Spleen (tissue), 11 donors: ENCODE results near the gene MYO1D. TPM values are rescaled to one million over a fixed set of nuclear protein-coding genes. Genes with fewer than 3 reads are reported as not detected.

Experiments used
- DNase-seq: peaks from one replicate; pipeline ENCODE4 v3.0.0-alpha.2; 2020
- H3K27ac ChIP-seq, 8 donors: fragments of 200-600 bp; sonication (generic) in 7 of 8; 1 replicate in 4 of 8; 2 replicates in 4 of 8; pipeline versions ENCODE4 v1.5.0 to v1.8.0; 2016 to 2021; ENCODE audit warnings: inconsistent platforms in 4 of 8, mild to moderate bottlenecking in 4 of 8, moderate library complexity in 1 of 8
- H3K27me3 ChIP-seq, 7 donors: fragments of 200-600 bp; sonication (generic) in 6 of 7; replicated peaks in 1 of 7; 1 replicate in 4 of 7; 2 replicates in 3 of 7; pipeline versions ENCODE4 v1.5.0 to v1.8.0; 2016 to 2021; ENCODE audit warnings: inconsistent platforms in 3 of 7, mild to moderate bottlenecking in 1 of 7
- H3K36me3 ChIP-seq, 6 donors: fragments of 200-600 bp; sonication (generic) in 5 of 6; 1 replicate in 4 of 6; 2 replicates in 2 of 6; pipeline versions ENCODE4 v1.5.0 to v1.8.0; 2016 to 2021; ENCODE audit warnings: inconsistent platforms in 2 of 6
- H3K4me1 ChIP-seq, 6 donors: fragments of 200-600 bp; sonication (generic) in 5 of 6; 1 replicate in 3 of 6; 2 replicates in 3 of 6; pipeline versions ENCODE4 v1.5.0 to v1.8.0; 2016 to 2021; ENCODE audit warnings: inconsistent platforms in 3 of 6
- H3K4me3 ChIP-seq, 8 donors: fragments of 200-600 bp; sonication (generic) in 7 of 8; 1 replicate in 4 of 8; 2 replicates in 4 of 8; pipeline versions ENCODE4 v1.5.0 to v1.8.0; 2016 to 2021; ENCODE audit warnings: inconsistent platforms in 4 of 8, mild to moderate bottlenecking in 4 of 8, moderate library complexity in 2 of 8
- H3K9me3 ChIP-seq, 8 donors: fragments of 200-600 bp; sonication (generic) in 7 of 8; 1 replicate in 4 of 8; 2 replicates in 4 of 8; pipeline versions ENCODE4 v1.5.0 to v1.8.0; 2016 to 2021; ENCODE audit warnings: inconsistent platforms in 4 of 8
- CTCF ChIP-seq, 11 experiments: fragments of 200-600 bp in 7 of 11; fragments of 450-650 bp in 4 of 11; sonication (generic) in 4 of 11; IDR thresholded peaks in 8 of 11; conservative IDR thresholded peaks in 3 of 11; 1 replicate in 7 of 11; 2 replicates in 4 of 11; pipeline versions ENCODE4 v1.4.0 to v1.8.0; 2016 to 2021; ENCODE audit warnings: antibody characterized with exemption in 11 of 11, inconsistent platforms in 4 of 11, mild to moderate bottlenecking in 1 of 11
- POLR2A ChIP-seq, 3 donors: fragments of 450-650 bp; IDR thresholded peaks; one replicate each; pipeline ENCODE4 v1.5.1; 2017; ENCODE audit warnings: antibody characterized with exemption in 3 of 3, mild to moderate bottlenecking in 1 of 3
- POLR2AphosphoS5 ChIP-seq, 3 donors: sonication (generic); formaldehyde crosslinking; IDR thresholded peaks; one replicate each; pipeline ENCODE4 v1.5.1; 2017; ENCODE audit warnings: antibody characterized with exemption in 3 of 3
- WGBS, 5 donors: extraction: QIAGEN DNeasy Blood & Tissue Kit in 3 of 5; methylation state at CpG; one replicate each; pipeline versions ENCODE4 v1.1.5 to v1.1.7; 2013 to 2018; 5-methylcytosine and 5-hydroxymethylcytosine counted together
- intact Hi-C: fragments of 100-400 bp; cut with DNase I; formaldehyde crosslinking; loops from one replicate; pipeline ENCODE4 v1.15.0; 2023; ENCODE audit warnings: low total_unique reads
- polyA plus RNA-seq, 3 donors: library from polyadenylated mRNA; stranded (reverse); fragments of 200-250 nt; gene quantifications; one replicate each; pipeline ENCODE4 v1.2.1, GENCODE V29; 2013
- total RNA-seq, 7 donors: library from RNA; depleted of rRNA in 3 of 7; stranded (reverse); fragments of >200 nt in 3 of 7; fragmentation: NEBNext Ultra II Directional in 4 of 7; extraction: Animal tissue kit (Norgen Biotek cat#: 25700) in 4 of 7; gene quantifications; one replicate each; pipeline versions ENCODE4 v1.1.0 to v1.2.1, GENCODE V29; 2016 to 2021
- donor health status: healthy with polysubstance abuse.
- donor health status: DM: no; HTN: no; CAD: no; lungs with moderate emphysema.
- donor health status: DM: no; HTN: no; CAD: no.
- donor health status: Bipolar disorder and iron deficiency.
- donor health status: healthy.
- donor health status: DM: no; HTN: no; CAD: no.
- donor health status: DM: yes; HTN: yes; CAD: no.

Gene MYO1D
- total and polyA plus RNA-seq, 10 donors, result 2.3 to 36.4 (median 23.4) TPM

DNA sequence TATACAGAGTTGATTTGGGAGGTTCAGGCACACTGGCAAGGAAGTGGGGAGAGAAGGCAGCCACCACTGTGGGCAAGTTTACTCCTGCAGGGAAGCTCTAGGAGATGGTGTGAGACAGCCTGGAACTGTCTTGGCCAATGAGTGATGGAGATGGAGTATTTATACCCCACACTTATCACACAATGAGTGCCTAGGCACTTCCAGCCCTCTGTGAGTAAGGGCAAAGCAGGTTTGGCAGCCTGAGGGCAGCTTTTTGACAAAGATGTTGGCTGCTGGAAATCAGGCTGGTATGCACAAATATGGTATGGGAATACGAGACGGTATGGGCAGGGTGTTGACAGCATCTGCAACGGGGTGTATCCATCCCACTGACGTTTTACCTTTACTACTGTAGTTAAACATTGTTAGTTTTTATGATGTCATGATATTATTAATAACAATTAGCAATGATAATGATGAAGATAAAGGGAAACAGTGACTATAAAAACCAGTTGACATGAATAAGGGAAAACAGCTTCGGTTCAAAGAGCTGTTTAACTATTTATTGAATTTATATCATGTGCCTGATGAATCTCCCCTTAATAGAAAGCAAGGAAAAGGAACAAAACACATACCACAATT is 240.2 kb downstream of the MYO1D start:
- Histone ChIP-seq H3K27me3 (no peaks in the 10 kb centered on the region), H3K4me3 (no peak overlapping the region), H3K4me1 (no peaks in the 10 kb centered on the region), H3K36me3 (peaks cover 0 to 5% (median 0%) of the 10 kb centered on the region in 6 donors), H3K27ac (no peak overlapping the region), H3K9me3 (peaks cover 0 to 7% (median 2%) of the 10 kb centered on the region in 8 donors)
- intact Hi-C loops, result no loop called here
- no peak for TF ChIP-seq POLR2A (IDR thresholded peaks at IDR 0.05)
- TF ChIP-seq POLR2AphosphoS5 (IDR thresholded peaks at IDR 0.05), result no peak
- TF ChIP-seq CTCF (IDR thresholded peaks at IDR 0.05 in 8 of 11, conservative IDR thresholded peaks at IDR 0.05 in 3 of 11), result no peak
- DNase-seq, result no peak
- 87 to 95% (median 93%) methylated on average over 5 of the region's 5 CpGs for WGBS, 5 donors

GRCh38 chr17:32634167-32634566 is 242.8 kb downstream of the MYO1D start:
- Histone ChIP-seq H3K27ac (no peak overlapping the region), H3K9me3 (no peaks in the 10 kb centered on the region), H3K4me1 (no peaks in the 10 kb centered on the region), H3K27me3 (no peaks in the 10 kb centered on the region), H3K36me3 (peaks cover 0 to 5% (median 0%) of the 10 kb centered on the region in 6 donors), H3K4me3 (no peak overlapping the region)
- WGBS, 5 donors, result 77 to 89% (median 80%) methylated on average over 3 of the region's 3 CpGs
- TF ChIP-seq POLR2A (IDR thresholded peaks at IDR 0.05) (no peak), POLR2AphosphoS5 (IDR thresholded peaks at IDR 0.05) (no peak), CTCF (IDR thresholded peaks at IDR 0.05 in 8 of 11, conservative IDR thresholded peaks at IDR 0.05 in 3 of 11) (no peak)
- DNase-seq, result no peak
- intact Hi-C loops, result no loop called here

DNA sequence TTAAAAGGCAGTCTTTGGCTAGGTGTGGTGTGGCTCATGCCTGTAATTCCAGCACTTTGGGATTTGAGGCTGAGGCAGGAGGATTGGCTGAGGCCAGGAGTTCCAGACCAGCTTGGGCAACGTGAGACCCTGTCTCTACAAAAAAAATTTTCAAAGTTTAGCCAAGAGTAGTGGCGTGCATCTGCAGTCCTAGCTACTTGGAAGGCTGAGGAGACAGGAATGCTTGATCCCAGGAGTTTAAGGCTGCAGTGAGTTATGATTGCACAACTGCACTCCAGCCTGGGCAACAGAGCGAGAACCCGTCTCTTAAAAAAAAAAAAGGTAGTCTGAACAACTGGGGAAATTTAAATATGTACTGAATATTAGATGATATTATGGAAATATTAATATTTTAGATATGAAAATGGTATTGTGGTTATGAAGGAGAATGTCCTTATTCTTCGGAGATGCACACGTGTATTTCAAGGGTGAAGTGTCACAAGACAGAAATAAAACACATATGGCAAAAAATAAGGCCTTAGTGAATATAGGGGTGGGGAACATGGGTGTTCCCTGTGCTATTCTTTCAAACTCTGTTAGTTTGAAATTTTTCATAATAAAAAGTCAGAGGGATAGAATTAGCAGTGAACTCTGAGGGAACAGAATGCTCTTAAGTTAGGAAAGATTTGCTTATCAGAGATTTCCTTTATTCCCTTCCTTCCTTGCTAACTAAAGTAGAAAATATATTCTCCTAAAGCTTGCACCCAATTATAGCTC is 245.4 kb downstream of the MYO1D start:
- DNase-seq, result no peak
- Histone ChIP-seq H3K4me3 (no peak overlapping the region), H3K27me3 (no peaks in the 10 kb centered on the region), H3K4me1 (no peaks in the 10 kb centered on the region), H3K9me3 (no peaks in the 10 kb centered on the region), H3K36me3 (no peaks in the 10 kb centered on the region), H3K27ac (no peak overlapping the region)
- TF ChIP-seq POLR2AphosphoS5 (IDR thresholded peaks at IDR 0.05) (no peak), CTCF (IDR thresholded peaks at IDR 0.05 in 8 of 11, conservative IDR thresholded peaks at IDR 0.05 in 3 of 11) (no peak), POLR2A (IDR thresholded peaks at IDR 0.05) (no peak)
- WGBS, 5 donors, result 77 to 89% (median 83%) methylated on average over 6 of the region's 6 CpGs
- intact Hi-C loops, result no loop called here

- H3K27ac ChIP-seq, result no peak overlapping the region
- no peaks in the 10 kb centered on the region for H3K4me1 ChIP-seq
- H3K36me3 ChIP-seq, result no peaks in the 10 kb centered on the region
- no peak for DNase-seq
- intact Hi-C loops, result no loop called here
- no peak overlapping the region for H3K4me3 ChIP-seq
- WGBS, 5 donors, result 87 to 94% (median 91%) methylated on average over 11 of the region's 11 CpGs
- TF ChIP-seq CTCF (IDR thresholded peaks at IDR 0.05 in 8 of 11, conservative IDR thresholded peaks at IDR 0.05 in 3 of 11) (no peak), POLR2AphosphoS5 (IDR thresholded peaks at IDR 0.05) (no peak), POLR2A (IDR thresholded peaks at IDR 0.05) (no peak)
- no peaks in the 10 kb centered on the region for H3K9me3 ChIP-seq
- H3K27me3 ChIP-seq, result no peaks in the 10 kb centered on the region
Measured at GRCh38 chr17:32629563-32630190, 247.2 kb downstream of the MYO1D start.
